HG03095 (cell line): ENCODE results near the gene BAIAP3.
A peak's percentile ranks its signal among the peaks of the same experiment; 100 is the strongest.

ENCODE experiments used
- ATAC-seq: cut with Tn5 transposase; IDR thresholded peaks from one replicate; pipeline ENCODE4 v1.9.1; 2021; ENCODE audit warnings: moderate library complexity; ENCODE audit not compliant: unreplicated experiment

The BAIAP3 gene

GRCh38 chr16:1332618-1333148, 762 bp upstream of the BAIAP3 start:
- no peak for ATAC-seq

GRCh38 chr16:1333854-1334700, 632 bp downstream of the BAIAP3 start:
- ATAC-seq: no peak

- no peak for ATAC-seq
These were observed 1.3 kb downstream of the BAIAP3 start for GRCh38 chr16:1334739-1335138.

GRCh38 chr16:1335211-1335971, 1.9 kb downstream of the BAIAP3 start:
- ATAC-seq: no peak

- ATAC-seq: no peak
These were observed 2.6 kb downstream of the BAIAP3 start for GRCh38 chr16:1335996-1336395.

- no peak for ATAC-seq
These were observed 3.2 kb downstream of the BAIAP3 start for GRCh38 chr16:1336619-1337018.

- ATAC-seq: no peak
These were observed 4.0 kb downstream of the BAIAP3 start for GRCh38 chr16:1337486-1337885.

- no peak for ATAC-seq
These were observed 4.8 kb downstream of the BAIAP3 start for GRCh38 chr16:1338119-1338730.

- no peak for ATAC-seq
These were observed 5.6 kb downstream of the BAIAP3 start for GRCh38 chr16:1338855-1339675.

- no peak for ATAC-seq
These were observed 7.5 kb downstream of the BAIAP3 start for GRCh38 chr16:1340730-1341494.

- no peak for ATAC-seq
These were observed 8.3 kb downstream of the BAIAP3 start for GRCh38 chr16:1341495-1342420.

- peak; percentile 88 for ATAC-seq
These were observed 9.3 kb downstream of the BAIAP3 start for GRCh38 chr16:1342526-1343427.

GRCh38 chr16:1343428-1344242, 10.2 kb downstream of the BAIAP3 start:
- no peak for ATAC-seq

GRCh38 chr16:1344499-1344898, 11.1 kb downstream of the BAIAP3 start:
- no peak for ATAC-seq

- no peak for ATAC-seq
These were observed 11.6 kb downstream of the BAIAP3 start for GRCh38 chr16:1345087-1345486.

GRCh38 chr16:1345651-1346421, 12.4 kb downstream of the BAIAP3 start:
- ATAC-seq: no peak
